ENCODE results near the gene VAPB. TPM values are rescaled to one million over a fixed set of nuclear protein-coding genes. Genes with fewer than 3 reads are reported as not detected.

VAPB gene
- total RNA-seq, 1 donor from 2014 or later = 16.3 TPM

GRCh38 chr20:58498470-58499068 is 109.5 kb downstream of the VAPB start:
- FAIRE-seq (no peak), DNase-seq (ENCODE audit: low spot score in 2 of 2) (no peak)

- FAIRE-seq (no peak), DNase-seq (ENCODE audit: low spot score in 2 of 2) (no peak)
Observed at GRCh38 chr20:58500256-58500655, 111.2 kb downstream of the VAPB start.

Other genes with a start within 250 kb of the VAPB start
- gene ANKRD60, start 160.6 kb upstream of the VAPB start, total RNA-seq = not detected
- 23.6 TPM for gene RAB22A, start 79.5 kb upstream of the VAPB start, total RNA-seq
- gene APCDD1L, start 126.2 kb downstream of the VAPB start, total RNA-seq = not detected